GM06990 (cell line): ENCODE measurements around the gene MACC1.
A peak's percentile ranks its signal among the peaks of the same experiment; 100 is the strongest.

Source experiments
- DNase-seq: peaks from one replicate; pipeline ENCODE4 v3.0.0-alpha.2; 2011; ENCODE audit not compliant: insufficient read length; ENCODE audit errors: extremely low read depth
- H3K27me3 ChIP-seq: replicated peaks from 2 replicates; pipeline ENCODE4 v1.6.0; 2011; ENCODE audit warnings: low read length; ENCODE audit not compliant: control insufficient read depth, insufficient read depth
- H3K36me3 ChIP-seq: 2 replicates; pipeline ENCODE4 v1.5.1; 2011; ENCODE audit warnings: low read length; ENCODE audit not compliant: control insufficient read depth, insufficient read depth
- H3K4me3 ChIP-seq: replicated peaks from 2 replicates; pipeline ENCODE4 v1.5.1; 2011; ENCODE audit warnings: low read depth, mild to moderate bottlenecking, control low read depth, low read length
- TF ChIP-seq, protein P1 (sequence below): IDR thresholded peaks from 2 replicates; pipeline ENCODE4 v1.5.1; 2011; ENCODE audit warnings: low read length, control low read depth, mild to moderate bottlenecking, inconsistent platforms; ENCODE audit not compliant: insufficient read depth, poor library complexity, severe bottlenecking

MACC1 gene

DNA sequence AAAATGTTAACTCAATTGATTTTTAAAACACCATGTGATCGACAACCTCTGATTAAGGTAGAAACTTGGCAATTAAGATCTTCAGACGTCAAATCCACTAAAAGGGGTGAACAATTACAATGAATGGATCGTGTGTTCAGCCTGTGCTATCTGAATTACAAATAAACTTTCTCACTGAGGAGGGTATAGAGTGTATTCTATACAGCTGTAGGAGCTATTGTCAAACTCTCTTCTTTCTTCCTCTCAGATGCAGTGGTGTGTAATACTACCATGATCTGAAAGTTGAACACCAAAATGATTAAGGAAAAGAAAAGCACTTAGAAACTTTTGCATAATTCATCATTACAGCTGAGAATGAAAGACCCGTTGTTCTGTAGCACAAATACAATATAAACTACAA lies 32.2 kb upstream of the MACC1 start:
- DNase-seq, result no peak
- Histone ChIP-seq H3K4me3 (no peak overlapping the region), H3K27me3 (no peaks in the 10 kb centered on the region), H3K36me3 (no peaks in the 10 kb centered on the region)
- TF ChIP-seq, protein P1, sequence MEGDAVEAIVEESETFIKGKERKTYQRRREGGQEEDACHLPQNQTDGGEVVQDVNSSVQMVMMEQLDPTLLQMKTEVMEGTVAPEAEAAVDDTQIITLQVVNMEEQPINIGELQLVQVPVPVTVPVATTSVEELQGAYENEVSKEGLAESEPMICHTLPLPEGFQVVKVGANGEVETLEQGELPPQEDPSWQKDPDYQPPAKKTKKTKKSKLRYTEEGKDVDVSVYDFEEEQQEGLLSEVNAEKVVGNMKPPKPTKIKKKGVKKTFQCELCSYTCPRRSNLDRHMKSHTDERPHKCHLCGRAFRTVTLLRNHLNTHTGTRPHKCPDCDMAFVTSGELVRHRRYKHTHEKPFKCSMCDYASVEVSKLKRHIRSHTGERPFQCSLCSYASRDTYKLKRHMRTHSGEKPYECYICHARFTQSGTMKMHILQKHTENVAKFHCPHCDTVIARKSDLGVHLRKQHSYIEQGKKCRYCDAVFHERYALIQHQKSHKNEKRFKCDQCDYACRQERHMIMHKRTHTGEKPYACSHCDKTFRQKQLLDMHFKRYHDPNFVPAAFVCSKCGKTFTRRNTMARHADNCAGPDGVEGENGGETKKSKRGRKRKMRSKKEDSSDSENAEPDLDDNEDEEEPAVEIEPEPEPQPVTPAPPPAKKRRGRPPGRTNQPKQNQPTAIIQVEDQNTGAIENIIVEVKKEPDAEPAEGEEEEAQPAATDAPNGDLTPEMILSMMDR, result no peak

DNA sequence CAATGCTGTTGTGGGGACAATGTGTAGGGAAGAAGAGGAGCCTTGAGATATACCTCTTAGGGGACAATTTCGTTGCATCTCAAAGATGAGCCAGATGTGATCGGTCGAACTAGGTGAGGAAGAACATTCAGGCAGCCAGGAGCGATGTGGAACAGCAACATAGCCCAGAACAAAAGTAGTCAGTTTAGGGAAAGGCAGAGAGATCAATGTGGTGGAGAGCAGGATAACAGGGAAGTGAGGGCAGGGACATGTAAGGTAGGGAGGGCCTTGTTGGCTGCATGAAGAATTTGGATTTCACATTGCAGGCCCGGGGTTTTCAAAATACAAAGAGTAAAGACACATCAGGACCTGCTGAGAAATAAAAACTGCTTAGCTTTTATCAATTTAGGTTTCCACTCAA lies 29.1 kb upstream of the MACC1 start:
- no peak for DNase-seq
- Histone ChIP-seq H3K4me3 (no peak overlapping the region), H3K36me3 (no peaks in the 10 kb centered on the region), H3K27me3 (no peaks in the 10 kb centered on the region)
- TF ChIP-seq, protein P1, result no peak

DNA sequence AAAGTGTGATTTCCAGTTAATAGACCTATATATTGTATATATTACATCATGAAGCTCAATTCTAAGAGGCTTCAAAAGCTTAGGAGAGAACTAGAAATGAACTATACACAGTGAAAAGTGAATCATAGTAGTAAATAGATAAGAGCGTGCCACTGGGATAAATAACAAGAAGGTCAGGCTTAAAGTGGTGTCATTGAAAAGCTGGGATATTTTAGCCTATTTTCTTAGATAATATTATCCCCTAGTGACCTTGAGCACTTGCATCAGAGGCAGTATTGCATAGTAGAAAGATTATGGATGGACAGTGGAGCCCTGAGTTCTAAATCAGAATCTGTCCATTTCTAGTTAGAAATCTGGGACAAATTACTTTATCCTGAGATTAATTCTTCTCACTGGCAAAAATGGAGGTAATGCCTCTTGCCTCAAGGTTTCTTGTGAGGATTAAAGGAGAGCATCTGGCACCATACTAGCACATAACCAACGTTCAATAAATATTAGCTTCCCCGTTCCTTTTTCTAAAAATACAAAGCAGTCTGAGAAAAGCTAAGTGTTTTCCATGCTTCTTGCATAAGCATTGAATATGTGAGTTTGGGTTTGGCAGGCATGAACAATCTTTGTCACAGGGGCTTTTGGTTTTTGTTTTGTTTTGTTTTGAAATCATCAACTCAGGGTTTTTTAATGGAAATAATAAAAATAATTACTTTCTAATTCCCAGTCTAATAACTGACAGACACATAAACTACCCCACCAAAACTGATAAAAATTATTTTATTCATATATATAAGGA lies 27.3 kb upstream of the MACC1 start:
- Histone ChIP-seq H3K4me3 (no peak overlapping the region), H3K27me3 (no peaks in the 10 kb centered on the region), H3K36me3 (no peaks in the 10 kb centered on the region)
- no peak for DNase-seq
- TF ChIP-seq, protein P1, result no peak

DNA sequence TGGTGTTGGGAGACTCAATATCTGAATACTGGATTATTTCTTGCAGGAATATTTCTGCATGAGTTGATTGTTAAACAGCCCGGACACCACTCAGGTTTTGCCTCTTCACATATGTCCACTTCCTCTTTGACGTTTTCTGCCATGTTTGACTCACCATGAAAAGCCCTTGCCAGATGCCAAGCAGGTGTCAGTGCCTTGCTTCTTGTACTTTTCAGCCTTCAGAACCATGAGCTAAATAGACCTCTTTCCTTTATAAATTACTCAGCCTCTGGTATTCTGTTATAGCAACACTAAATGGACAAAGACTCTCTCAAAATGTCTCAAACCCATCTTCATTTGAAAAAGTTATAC lies 24.7 kb upstream of the MACC1 start:
- TF ChIP-seq, protein P1, result no peak
- H3K4me3 ChIP-seq, result no peak overlapping the region
- peak; percentile 57 for DNase-seq
- no peaks in the 10 kb centered on the region for H3K27me3 ChIP-seq
- no peaks in the 10 kb centered on the region for H3K36me3 ChIP-seq

DNA sequence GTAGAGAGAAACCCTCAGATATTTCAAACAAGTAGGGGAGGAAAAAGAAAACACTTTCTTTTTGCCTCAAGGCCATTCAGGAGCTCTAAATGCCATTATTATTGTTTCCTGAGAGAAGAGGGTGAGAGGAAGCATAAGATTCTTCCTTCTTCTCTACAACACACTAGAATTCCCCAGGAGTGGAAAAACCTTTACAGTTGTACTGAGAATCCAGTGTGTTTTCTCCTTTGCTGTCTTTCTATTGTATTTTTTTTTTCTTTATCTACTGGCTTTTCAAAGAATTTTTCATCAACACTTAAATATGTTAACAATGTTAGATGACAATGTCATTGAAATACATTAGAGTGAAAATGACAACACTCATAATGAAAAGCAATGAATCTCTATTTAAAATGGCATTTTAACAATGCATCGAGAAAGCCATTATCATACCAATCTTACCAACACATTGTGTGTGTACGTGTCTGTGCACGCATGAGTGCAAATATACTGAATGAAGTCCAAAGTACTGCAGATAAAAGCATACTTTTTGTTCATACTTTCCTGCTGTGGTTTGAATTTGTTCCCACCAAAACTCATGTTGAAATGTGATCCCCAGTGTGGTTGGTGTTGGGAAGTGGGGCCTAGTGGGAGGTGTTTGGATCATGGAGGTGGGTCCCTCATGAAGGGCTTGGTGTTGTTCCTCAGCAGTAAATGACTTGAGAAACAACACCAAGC lies 24.2 kb upstream of the MACC1 start:
- TF ChIP-seq, protein P1, result no peak
- no peak overlapping the region for H3K4me3 ChIP-seq
- no peaks in the 10 kb centered on the region for H3K27me3 ChIP-seq
- no peak for DNase-seq
- no peaks in the 10 kb centered on the region for H3K36me3 ChIP-seq
